Measurements from ENCODE around the gene COL9A2. TPM values are rescaled to one million over a fixed set of nuclear protein-coding genes. Genes with fewer than 3 reads are reported as not detected.
"Not testable (repeated sequence)": the region's sequence is repeated elsewhere in the genome, so short reads cannot be mapped to it uniquely, and the experiment has no call there.

Gene COL9A2
- total RNA-seq, 4 donors from 2014 or later: 3.3 to 5.4 (median 3.6) TPM

GRCh38 chr1:40351124-40351523 is 34.0 kb upstream of the COL9A2 start:
- Histone ChIP-seq H3K9me3 (no peaks in the 10 kb centered on the region), H3K27me3 (no peaks in the 10 kb centered on the region), H3K36me3 (no peaks in the 10 kb centered on the region), H3K4me3 (no peak overlapping the region), H3K4me1 (no peaks in the 10 kb centered on the region), H3K27ac (no peak overlapping the region)
- 79% methylated on average over 2 of the region's 2 CpGs for WGBS
- TF ChIP-seq POLR2A (IDR thresholded peaks at IDR 0.05) (no peak), CTCF (IDR thresholded peaks at IDR 0.05) (no peak), EP300 (IDR thresholded peaks at IDR 0.05) (no peak), POLR2AphosphoS5 (IDR thresholded peaks at IDR 0.05) (no peak)
- no peak for DNase-seq (ENCODE audit: low spot score in 2 of 2)

DNA sequence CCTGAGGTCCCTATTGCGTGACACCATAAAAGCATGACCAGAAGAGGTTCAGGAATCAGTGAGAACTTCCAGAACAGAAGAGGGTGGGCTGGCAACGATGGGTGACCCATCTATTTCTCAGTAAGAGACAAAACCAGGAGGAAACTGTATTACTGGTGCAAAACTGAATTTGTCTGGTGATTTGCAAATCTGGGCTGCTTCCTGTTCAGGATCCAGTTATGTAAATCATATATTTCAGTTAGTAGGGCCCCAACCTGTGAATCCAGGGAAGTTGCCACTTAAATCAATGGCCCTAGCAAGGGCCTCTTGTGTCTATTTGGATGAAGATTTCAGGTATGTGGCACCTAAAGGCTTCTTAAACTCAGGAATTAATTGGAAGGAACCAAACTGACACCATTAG is 33.3 kb upstream of the COL9A2 start:
- Histone ChIP-seq H3K4me3 (no peak overlapping the region), H3K27ac (no peak overlapping the region), H3K4me1 (no peaks in the 10 kb centered on the region), H3K27me3 (no peaks in the 10 kb centered on the region), H3K9me3 (no peaks in the 10 kb centered on the region), H3K36me3 (no peaks in the 10 kb centered on the region)
- TF ChIP-seq CTCF (IDR thresholded peaks at IDR 0.05): no peak
- no peak for TF ChIP-seq POLR2AphosphoS5 (IDR thresholded peaks at IDR 0.05)
- no peak for TF ChIP-seq EP300 (IDR thresholded peaks at IDR 0.05)
- no peak for TF ChIP-seq POLR2A (IDR thresholded peaks at IDR 0.05)
- DNase-seq (ENCODE audit: low spot score in 2 of 2): no peak
- 88% methylated on average over 2 of the region's 2 CpGs for WGBS

DNA sequence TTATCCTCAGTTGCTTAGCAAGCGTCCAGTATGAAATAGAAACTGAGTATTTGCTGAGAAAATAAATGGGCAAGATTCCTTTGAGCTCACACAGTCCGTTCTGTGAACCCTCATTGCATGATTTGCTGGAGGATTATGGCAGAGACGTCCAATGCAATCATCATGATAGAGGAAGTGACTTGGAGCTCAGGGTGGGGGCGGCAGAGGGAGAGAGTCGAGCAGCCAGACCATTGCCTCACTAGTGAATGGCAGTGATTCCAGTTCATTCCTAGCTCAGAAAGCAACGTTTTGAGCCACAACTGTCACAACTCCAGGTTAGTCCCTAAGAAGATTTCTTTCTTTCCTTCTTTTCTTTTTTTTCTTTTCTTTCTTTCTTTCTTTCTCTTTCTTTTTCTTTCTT is 27.5 kb upstream of the COL9A2 start:
- no peak for DNase-seq (ENCODE audit: low spot score in 2 of 2)
- no peak overlapping the region for H3K4me3 ChIP-seq
- H3K27ac ChIP-seq: no peak overlapping the region

DNA sequence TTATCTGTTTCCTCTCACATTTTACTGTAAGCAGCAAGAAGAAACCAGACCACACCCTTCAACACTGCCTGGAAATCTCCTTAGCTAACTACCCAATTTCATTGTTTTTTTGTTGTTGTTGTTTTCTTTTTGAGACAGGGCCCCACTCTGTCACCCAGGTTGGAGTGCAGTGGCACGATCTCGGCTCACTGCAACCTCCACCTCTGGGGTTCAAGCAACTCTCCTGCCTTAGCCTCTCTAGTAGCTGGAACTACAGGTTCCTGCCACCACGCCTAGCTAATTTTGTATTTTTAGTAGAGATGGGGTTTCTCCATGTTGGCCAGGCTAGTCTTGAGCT is 25.3 kb upstream of the COL9A2 start:
- H3K27me3 ChIP-seq; DNase-seq (ENCODE audit: low spot score in 2 of 2); H3K9me3 ChIP-seq; H3K4me1 ChIP-seq; H3K36me3 ChIP-seq; H3K4me3 ChIP-seq: not testable (repeated sequence)
- H3K27ac ChIP-seq: peak overlapping the region; percentile 7
- WGBS: 89% methylated on average over 3 of the region's 3 CpGs

More for the DNA sequence above, 27.5 kb upstream of the COL9A2 start:
- H3K9me3 ChIP-seq: no peaks in the 10 kb centered on the region
- H3K4me1 ChIP-seq: no peaks in the 10 kb centered on the region
- TF ChIP-seq EP300 (IDR thresholded peaks at IDR 0.05) (no peak), POLR2AphosphoS5 (IDR thresholded peaks at IDR 0.05) (no peak), CTCF (IDR thresholded peaks at IDR 0.05) (no peak), POLR2A (IDR thresholded peaks at IDR 0.05) (no peak)
- no peaks in the 10 kb centered on the region for H3K36me3 ChIP-seq
- WGBS: 23% methylated on average over 6 of the region's 6 CpGs
- H3K27me3 ChIP-seq: peaks cover 2% of the 10 kb centered on the region

DNA sequence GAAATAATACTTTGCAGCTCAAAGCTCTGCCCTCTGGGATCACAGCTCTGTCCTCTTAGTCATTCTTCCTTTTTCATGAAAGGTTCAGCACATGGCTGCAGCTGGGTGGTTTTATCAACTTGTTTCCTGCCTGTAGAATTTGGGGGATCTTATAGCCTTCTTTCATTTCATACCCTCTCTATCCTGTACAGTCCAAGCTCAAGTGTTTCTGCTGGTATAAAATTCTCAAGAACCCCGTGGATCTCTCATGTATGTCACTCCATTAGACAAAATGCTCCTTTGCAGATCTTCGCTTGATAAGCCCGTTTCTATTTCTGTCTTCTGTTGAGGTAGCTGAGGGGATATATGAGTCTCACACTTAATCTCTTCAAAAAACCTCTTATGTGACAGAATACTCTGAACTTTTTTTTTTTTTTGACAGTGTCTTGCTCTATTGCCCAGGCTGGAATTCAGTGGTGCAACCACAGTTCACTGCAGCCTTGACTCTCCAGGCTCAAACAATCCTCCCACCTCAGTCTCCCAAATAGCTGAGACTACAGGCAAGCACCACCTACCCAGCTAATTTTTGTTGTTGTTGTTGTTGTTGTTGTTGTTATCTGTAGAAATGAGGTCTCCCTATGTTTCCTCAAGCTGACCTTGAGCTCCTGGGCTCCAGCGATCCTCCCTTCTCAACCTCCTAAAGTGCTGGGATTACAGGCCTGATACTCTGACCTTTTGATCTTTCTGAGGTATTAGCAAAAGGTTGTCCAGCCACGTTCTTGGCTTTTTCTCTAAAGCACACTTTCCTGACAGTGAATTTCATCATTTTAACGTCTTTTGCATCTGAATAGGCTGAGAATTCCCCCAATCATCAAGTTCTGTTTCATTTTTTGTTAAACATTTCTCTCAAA is 24.6 kb upstream of the COL9A2 start:
- TF ChIP-seq CTCF (IDR thresholded peaks at IDR 0.05) (no peak), EP300 (IDR thresholded peaks at IDR 0.05) (no peak), POLR2AphosphoS5 (IDR thresholded peaks at IDR 0.05) (no peak), POLR2A (IDR thresholded peaks at IDR 0.05) (no peak)
- Histone ChIP-seq H3K4me3 (no peak overlapping the region), H3K9me3 (no peaks in the 10 kb centered on the region), H3K27me3 (peaks cover 4% of the 10 kb centered on the region), H3K36me3 (no peaks in the 10 kb centered on the region), H3K4me1 (peaks cover 5% of the 10 kb centered on the region), H3K27ac (no peak overlapping the region)
- no peak for DNase-seq (ENCODE audit: low spot score in 2 of 2)
- 71% methylated on average over 6 of the region's 6 CpGs for WGBS

Data from suprapubic skin (tissue), 4 donors.